ENCODE results near the gene SUPT3H.

The SUPT3H gene

GRCh38 chr6:45138765-45139164, 239.0 kb downstream of the SUPT3H start:
- Histone ChIP-seq H3K9ac (ENCODE audit: insufficient read length, low read depth) (no peak overlapping the region), H3K36me3 (ENCODE audit: insufficient read depth, insufficient read length, low read length) (no peaks in the 10 kb centered on the region), H3K4me1 (ENCODE audit: insufficient read depth, insufficient read length) (no peaks in the 10 kb centered on the region), H3K9me3 (ENCODE audit: insufficient read depth, low read length) (no peaks in the 10 kb centered on the region), H3K4me3 (ENCODE audit: insufficient read length, low read depth) (no peak overlapping the region), H3K27me3 (ENCODE audit: insufficient read depth, insufficient read length) (no peaks in the 10 kb centered on the region)
- TF ChIP-seq YY1 (IDR thresholded peaks at IDR 0.05; ENCODE audit: insufficient read depth, insufficient read length) (no peak), SUZ12 (IDR thresholded peaks at IDR 0.05; ENCODE audit: extremely low read depth, insufficient read depth, insufficient read length) (no peak), ZNF274 (IDR thresholded peaks at IDR 0.05; ENCODE audit: low read depth, low read length) (no peak)
- DNase-seq (ENCODE audit: low read depth, low spot score) = no peak

- no peaks in the 10 kb centered on the region for H3K36me3 ChIP-seq (ENCODE audit: insufficient read depth, insufficient read length, low read length)
- no peak overlapping the region for H3K4me3 ChIP-seq (ENCODE audit: insufficient read length, low read depth)
These were observed 241.2 kb downstream of the SUPT3H start for GRCh38 chr6:45136495-45136894.

GRCh38 chr6:45132658-45133294, 245.0 kb downstream of the SUPT3H start:
- Histone ChIP-seq H3K9me3 (ENCODE audit: insufficient read depth, low read length) (no peaks in the 10 kb centered on the region), H3K4me3 (ENCODE audit: insufficient read length, low read depth) (no peak overlapping the region), H3K36me3 (ENCODE audit: insufficient read depth, insufficient read length, low read length) (no peaks in the 10 kb centered on the region), H3K27me3 (ENCODE audit: insufficient read depth, insufficient read length) (no peaks in the 10 kb centered on the region), H3K4me1 (ENCODE audit: insufficient read depth, insufficient read length) (no peaks in the 10 kb centered on the region), H3K9ac (ENCODE audit: insufficient read length, low read depth) (no peak overlapping the region)
- no peak for DNase-seq (ENCODE audit: low read depth, low spot score)
- no peak for TF ChIP-seq YY1 (IDR thresholded peaks at IDR 0.05; ENCODE audit: insufficient read depth, insufficient read length)
- no peak for TF ChIP-seq ZNF274 (IDR thresholded peaks at IDR 0.05; ENCODE audit: low read depth, low read length)
- TF ChIP-seq SUZ12 (IDR thresholded peaks at IDR 0.05; ENCODE audit: extremely low read depth, insufficient read depth, insufficient read length) = no peak

More at GRCh38 chr6:45136495-45136894, 241.2 kb downstream of the SUPT3H start:
- TF ChIP-seq YY1 (IDR thresholded peaks at IDR 0.05; ENCODE audit: insufficient read depth, insufficient read length) = no peak
- Histone ChIP-seq H3K9me3 (ENCODE audit: insufficient read depth, low read length) (no peaks in the 10 kb centered on the region), H3K4me1 (ENCODE audit: insufficient read depth, insufficient read length) (no peaks in the 10 kb centered on the region), H3K27me3 (ENCODE audit: insufficient read depth, insufficient read length) (no peaks in the 10 kb centered on the region), H3K9ac (ENCODE audit: insufficient read length, low read depth) (no peak overlapping the region)
- DNase-seq (ENCODE audit: low read depth, low spot score) = no peak

GRCh38 chr6:45132059-45132458, 245.7 kb downstream of the SUPT3H start:
- no peak for DNase-seq (ENCODE audit: low read depth, low spot score)
- H3K4me1 ChIP-seq (ENCODE audit: insufficient read depth, insufficient read length) = no peaks in the 10 kb centered on the region
- no peak for TF ChIP-seq ZNF274 (IDR thresholded peaks at IDR 0.05; ENCODE audit: low read depth, low read length)
- TF ChIP-seq SUZ12 (IDR thresholded peaks at IDR 0.05; ENCODE audit: extremely low read depth, insufficient read depth, insufficient read length) = no peak
- no peak for TF ChIP-seq YY1 (IDR thresholded peaks at IDR 0.05; ENCODE audit: insufficient read depth, insufficient read length)
- no peak overlapping the region for H3K4me3 ChIP-seq (ENCODE audit: insufficient read length, low read depth)
- no peaks in the 10 kb centered on the region for H3K27me3 ChIP-seq (ENCODE audit: insufficient read depth, insufficient read length)
- H3K36me3 ChIP-seq (ENCODE audit: insufficient read depth, insufficient read length, low read length) = no peaks in the 10 kb centered on the region
- H3K9ac ChIP-seq (ENCODE audit: insufficient read length, low read depth) = no peak overlapping the region
- H3K9me3 ChIP-seq (ENCODE audit: insufficient read depth, low read length) = no peaks in the 10 kb centered on the region

GRCh38 chr6:45129051-45129450, 248.7 kb downstream of the SUPT3H start:
- H3K4me3 ChIP-seq (ENCODE audit: insufficient read length, low read depth) = no peak overlapping the region
- H3K27me3 ChIP-seq (ENCODE audit: insufficient read depth, insufficient read length) = no peaks in the 10 kb centered on the region
- H3K4me1 ChIP-seq (ENCODE audit: insufficient read depth, insufficient read length) = no peaks in the 10 kb centered on the region
- no peaks in the 10 kb centered on the region for H3K36me3 ChIP-seq (ENCODE audit: insufficient read depth, insufficient read length, low read length)
- TF ChIP-seq ZNF274 (IDR thresholded peaks at IDR 0.05; ENCODE audit: low read depth, low read length) = no peak
- TF ChIP-seq YY1 (IDR thresholded peaks at IDR 0.05; ENCODE audit: insufficient read depth, insufficient read length) = no peak
- TF ChIP-seq SUZ12 (IDR thresholded peaks at IDR 0.05; ENCODE audit: extremely low read depth, insufficient read depth, insufficient read length) = no peak
- no peak overlapping the region for H3K9ac ChIP-seq (ENCODE audit: insufficient read length, low read depth)
- H3K9me3 ChIP-seq (ENCODE audit: insufficient read depth, low read length) = no peaks in the 10 kb centered on the region
- no peak for DNase-seq (ENCODE audit: low read depth, low spot score)

GRCh38 chr6:45127185-45127584, 250.5 kb downstream of the SUPT3H start:
- Histone ChIP-seq H3K9ac (ENCODE audit: insufficient read length, low read depth) (no peak overlapping the region), H3K9me3 (ENCODE audit: insufficient read depth, low read length) (no peaks in the 10 kb centered on the region), H3K27me3 (ENCODE audit: insufficient read depth, insufficient read length) (no peaks in the 10 kb centered on the region), H3K36me3 (ENCODE audit: insufficient read depth, insufficient read length, low read length) (no peaks in the 10 kb centered on the region), H3K4me3 (ENCODE audit: insufficient read length, low read depth) (no peak overlapping the region), H3K4me1 (ENCODE audit: insufficient read depth, insufficient read length) (no peaks in the 10 kb centered on the region)
- DNase-seq (ENCODE audit: low read depth, low spot score) = no peak
- TF ChIP-seq YY1 (IDR thresholded peaks at IDR 0.05; ENCODE audit: insufficient read depth, insufficient read length) (no peak), ZNF274 (IDR thresholded peaks at IDR 0.05; ENCODE audit: low read depth, low read length) (no peak), SUZ12 (IDR thresholded peaks at IDR 0.05; ENCODE audit: extremely low read depth, insufficient read depth, insufficient read length) (no peak)

- no peaks in the 10 kb centered on the region for H3K27me3 ChIP-seq (ENCODE audit: insufficient read depth, insufficient read length)
- no peak for DNase-seq (ENCODE audit: low read depth, low spot score)
- no peak for TF ChIP-seq YY1 (IDR thresholded peaks at IDR 0.05; ENCODE audit: insufficient read depth, insufficient read length)
- TF ChIP-seq SUZ12 (IDR thresholded peaks at IDR 0.05; ENCODE audit: extremely low read depth, insufficient read depth, insufficient read length) = no peak
- no peak for TF ChIP-seq ZNF274 (IDR thresholded peaks at IDR 0.05; ENCODE audit: low read depth, low read length)
- H3K36me3 ChIP-seq (ENCODE audit: insufficient read depth, insufficient read length, low read length) = no peaks in the 10 kb centered on the region
- H3K4me3 ChIP-seq (ENCODE audit: insufficient read length, low read depth) = no peak overlapping the region
- H3K9me3 ChIP-seq (ENCODE audit: insufficient read depth, low read length) = no peaks in the 10 kb centered on the region
- H3K4me1 ChIP-seq (ENCODE audit: insufficient read depth, insufficient read length) = no peaks in the 10 kb centered on the region
- no peak overlapping the region for H3K9ac ChIP-seq (ENCODE audit: insufficient read length, low read depth)
These were observed 251.7 kb downstream of the SUPT3H start for GRCh38 chr6:45126033-45126432.
